Stimulated activated CD8-positive, alpha-beta memory T cell treated with anti-CD3 and anti-CD28 coated beads, Interleukin-15, amount 100 ng/mL, for 4 hours (primary cell): Measurements from ENCODE around the gene GPSM3.
A peak's percentile ranks its signal among the peaks of the same experiment; 100 is the strongest.
"Not testable (repeated sequence)": the region's sequence is repeated elsewhere in the genome, so short reads cannot be mapped to it uniquely, and the experiment has no call there.

Experiments used
- DNase-seq, 2 donors: peaks; one replicate each; pipeline ENCODE4 v3.0.0-alpha.2; 2020; ENCODE audit warnings: low read depth in 2 of 2

GPSM3 gene

DNA sequence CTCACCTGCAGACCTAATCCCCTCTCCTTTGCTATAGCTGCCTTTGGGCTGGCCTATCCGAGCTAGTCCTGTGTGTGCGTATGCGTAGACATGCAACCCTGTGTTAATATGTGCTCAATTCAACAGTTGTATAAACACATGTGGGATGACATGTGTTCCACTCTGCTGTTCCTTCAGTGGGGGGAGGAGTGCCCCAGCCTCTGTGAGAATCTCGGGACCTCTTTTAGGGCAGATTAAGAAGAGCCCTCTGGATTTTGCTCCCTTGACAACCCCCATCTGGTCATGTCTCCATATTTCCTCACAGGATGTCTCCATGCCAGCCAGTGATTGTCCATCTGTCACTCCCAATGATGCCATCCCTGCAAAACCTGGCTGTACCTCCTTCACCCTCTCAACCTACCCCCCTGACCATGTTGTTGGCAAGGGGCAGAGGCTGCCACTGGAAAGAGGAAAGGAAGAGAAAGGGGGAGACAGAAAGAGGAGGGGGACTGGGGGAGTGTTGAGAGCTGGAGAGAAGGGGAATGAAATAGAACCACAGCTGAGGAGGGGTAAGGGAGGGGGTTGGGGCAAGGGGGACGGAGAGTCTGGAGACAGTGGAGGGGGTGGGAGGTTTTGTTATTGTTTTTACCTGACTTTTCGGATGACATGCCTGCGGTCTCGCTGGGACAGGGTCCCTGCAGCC lies 41.1 kb downstream of the GPSM3 start:
- DNase-seq = no peak

DNA sequence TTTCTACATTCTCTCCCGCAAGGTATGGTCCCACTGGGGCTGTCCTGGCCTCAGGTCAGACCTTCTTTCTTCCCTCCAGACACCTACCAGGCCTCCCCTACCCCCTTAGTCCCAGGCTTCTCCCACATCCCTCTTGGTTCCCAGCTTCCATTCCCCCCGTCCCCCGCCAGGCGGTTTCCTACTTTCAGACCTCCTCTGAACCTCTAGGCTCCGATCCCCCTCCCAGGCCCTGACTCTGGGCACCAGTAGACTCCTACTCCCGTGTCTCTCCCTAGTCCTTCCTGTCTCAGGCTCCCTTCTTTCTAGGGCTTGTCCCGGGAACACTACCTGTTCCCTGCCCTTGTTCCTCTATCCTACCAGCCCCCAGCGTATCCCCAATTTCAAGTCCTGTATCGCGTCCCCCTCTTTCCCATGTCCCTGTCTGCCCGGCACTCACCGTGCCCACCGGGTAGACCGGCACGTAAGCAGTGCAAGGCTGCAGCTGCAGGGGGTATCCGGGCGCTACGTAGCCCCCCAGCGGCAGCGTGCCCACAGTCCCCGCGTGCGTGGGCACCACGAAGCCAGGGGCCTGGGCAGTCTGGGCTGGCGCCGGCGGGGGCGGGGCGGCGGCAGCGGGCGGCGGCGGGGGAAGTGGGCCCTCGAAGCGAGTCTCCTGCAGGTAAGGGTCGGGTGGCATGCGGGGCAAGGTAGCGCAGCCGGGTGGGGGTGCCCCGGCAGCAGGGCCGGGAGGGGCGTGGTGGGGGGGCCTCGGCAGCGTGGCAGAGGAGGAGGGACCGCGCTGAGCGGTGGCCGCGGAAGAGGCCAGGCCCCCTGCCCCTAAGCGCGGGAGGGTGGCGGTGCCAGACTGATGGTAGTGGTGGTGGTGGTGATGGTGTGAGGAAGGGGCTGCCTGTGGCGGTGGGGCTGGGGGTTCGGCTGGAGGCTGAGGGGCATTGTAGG lies 42.2 kb downstream of the GPSM3 start:
- DNase-seq = no peak

DNA sequence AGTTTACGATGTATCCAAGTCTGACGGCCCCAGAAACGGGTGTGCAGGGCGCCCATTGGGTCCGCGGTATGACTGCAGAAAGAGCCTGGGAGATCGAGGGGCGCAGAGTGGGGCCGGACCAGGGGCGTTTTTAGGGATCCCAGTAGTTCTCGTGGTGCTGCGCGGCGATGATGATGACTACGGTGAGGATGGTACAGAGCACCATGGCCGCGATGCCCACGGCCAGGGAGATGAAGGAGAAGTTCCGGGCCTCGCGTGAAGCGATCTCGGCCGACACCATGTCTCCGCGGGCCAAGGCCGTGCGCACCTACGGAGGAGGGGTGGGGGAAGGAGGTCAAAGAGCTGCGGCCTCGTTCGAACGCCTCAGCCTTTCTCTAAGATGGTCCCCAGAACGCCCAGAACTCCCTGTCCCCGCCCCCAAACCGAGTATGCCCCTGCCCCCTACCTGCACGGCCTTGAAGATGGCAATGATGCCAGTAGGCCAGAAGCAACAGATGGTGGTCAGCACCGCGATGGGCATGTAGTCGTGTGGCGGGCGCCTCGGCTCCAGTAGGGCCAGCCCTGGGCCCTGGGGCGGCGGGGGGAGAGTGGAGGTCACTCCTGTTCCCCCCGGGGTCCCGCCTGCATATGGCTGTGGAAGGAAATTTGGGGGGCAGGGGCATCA lies 43.2 kb downstream of the GPSM3 start:
- no peak for DNase-seq

DNA sequence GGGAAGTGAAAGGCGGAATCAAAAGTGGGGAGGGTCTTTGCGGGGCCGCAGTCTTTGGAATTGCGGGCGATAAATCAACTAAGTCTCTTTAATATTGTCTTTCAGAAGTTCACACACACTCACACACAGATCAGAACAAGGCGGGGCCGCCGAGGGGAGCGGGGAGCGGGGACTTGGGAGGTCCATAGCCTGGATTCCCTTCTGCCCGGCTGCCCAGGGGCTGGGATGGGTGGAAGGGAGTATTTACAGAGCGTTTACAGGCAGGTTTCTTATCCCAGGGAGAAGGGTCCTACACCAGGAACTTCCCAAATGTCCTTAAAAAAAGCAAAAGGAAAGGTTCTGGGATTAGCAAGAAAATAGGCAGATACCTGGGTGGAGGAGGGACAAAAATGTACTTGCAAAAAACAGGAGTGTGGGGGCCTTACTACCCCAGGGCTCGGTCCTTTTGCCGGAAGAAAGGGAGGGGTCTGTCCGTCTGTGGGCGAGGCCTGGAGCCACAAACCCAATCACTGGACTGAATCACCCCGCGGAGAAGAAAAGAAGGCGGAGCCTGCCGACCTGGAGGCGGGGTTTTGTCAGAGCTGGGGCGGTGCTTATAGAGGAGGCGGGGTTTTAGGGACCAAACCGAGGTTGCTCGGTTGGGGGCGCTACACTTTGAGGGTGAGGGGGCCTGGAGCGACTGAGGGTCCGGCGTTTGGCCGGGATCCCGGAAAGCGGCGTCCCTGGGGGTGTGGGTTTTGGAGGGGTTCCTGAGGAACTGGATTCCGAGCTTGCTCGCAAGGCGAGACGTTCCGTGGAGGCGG lies 44.0 kb downstream of the GPSM3 start:
- DNase-seq = peak; percentile 39 to 40

DNA sequence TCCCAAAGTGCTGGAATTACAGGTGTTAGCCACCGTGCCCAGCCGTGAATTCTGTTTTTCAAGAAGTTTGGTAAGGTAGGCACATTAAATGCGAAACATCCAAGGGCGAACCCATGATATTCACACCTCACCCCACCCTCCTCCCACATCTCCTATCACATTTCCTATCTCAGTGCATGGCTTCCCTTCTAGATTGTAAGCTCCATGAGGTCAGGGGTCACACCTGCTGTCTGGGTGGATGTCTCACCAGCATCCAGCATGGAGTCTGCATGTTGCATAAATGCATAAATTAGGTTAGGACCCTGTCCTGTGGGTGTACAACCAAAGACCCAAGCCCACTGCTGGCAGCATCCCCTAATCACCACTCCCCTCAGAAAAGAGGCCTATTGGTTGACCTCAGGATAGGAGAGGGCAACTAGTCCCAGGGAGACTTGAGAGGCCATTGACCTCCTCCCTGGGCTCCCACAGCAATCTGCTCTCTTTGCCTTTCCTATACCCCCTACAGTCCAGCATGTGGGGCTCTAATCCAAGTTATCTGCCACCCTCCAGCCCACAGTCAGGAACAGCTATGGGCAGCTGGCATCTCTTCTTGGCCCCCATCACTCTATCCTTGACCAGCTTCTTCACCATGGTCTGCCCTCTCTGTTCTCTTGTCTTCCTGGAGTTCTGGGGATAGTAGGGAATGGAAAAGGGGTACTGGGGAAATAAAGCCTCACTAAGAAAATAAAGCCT lies 44.9 kb downstream of the GPSM3 start:
- DNase-seq = no peak

DNA sequence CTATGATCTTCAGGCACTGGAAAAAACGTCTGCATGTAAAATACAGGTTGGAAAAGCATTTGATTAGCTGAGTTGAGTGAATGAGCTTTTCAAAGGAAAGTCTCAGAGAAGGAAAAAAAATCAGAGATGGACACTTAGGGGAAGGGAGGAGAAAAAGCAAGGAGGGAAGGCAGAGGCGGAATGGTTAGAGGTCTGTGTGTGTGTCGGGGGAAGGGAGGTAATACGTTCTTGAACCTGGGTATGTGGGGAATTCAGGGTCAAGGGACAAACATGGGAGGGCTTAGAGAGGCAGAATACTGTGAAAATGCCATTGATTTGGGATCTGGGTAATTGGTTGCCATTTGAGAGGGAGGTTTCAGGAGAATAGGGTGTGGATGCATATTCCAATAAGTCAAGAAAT lies 45.8 kb downstream of the GPSM3 start:
- DNase-seq = no peak

DNA sequence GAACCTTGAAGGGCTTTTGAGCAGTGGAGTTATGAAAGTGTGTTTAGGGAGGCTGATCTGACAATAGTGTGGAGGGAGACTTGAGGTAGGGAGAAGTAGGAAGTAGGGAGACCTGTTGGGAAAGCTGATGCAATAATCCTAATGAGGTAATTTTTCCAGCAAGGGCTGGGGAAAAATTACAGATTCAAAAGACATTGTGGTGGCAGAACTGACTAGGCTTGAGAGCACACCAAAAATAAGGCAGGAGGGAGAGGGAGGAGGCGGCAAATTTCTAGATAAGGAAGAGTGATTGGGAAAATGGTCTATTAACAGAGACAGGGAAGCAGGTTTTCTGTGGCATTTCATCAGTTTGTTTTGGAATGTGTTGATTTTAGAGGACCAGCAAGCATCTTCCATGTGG lies 46.2 kb downstream of the GPSM3 start:
- DNase-seq = no peak

DNA sequence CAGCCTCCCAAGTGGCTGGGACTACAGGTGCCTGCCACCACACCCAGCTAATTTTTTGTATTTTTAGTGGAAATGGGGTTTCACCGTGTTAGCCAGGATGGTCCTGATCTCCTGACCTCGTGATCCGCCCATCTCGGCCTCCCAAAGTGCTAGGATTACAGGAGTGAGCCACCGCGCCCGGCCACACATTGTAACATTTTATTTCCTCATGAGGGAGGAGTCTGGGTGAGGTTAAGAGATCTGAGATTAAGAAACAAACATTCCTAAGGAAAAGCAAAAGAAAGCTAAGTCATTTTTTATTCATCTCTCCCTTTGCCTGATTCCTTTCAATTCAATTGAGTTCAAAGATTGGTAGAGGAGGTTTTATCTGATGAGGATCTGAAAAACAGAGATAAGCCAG lies 48.2 kb downstream of the GPSM3 start:
- not testable (repeated sequence) for DNase-seq
